ENCODE results near the gene PPP3R1. TPM values are rescaled to one million over a fixed set of nuclear protein-coding genes. Genes with fewer than 3 reads are reported as not detected.

The PPP3R1 gene
- total RNA-seq, 2 donors from 2014 or later: 46.3 to 47.2 TPM

Other genes starting within 250 kb of the PPP3R1 start
- gene C1D, start 189.5 kb downstream of the PPP3R1 start, total RNA-seq: 10 to 100 TPM; 18.9 to 21.8 TPM
- 10 to 100 TPM; 12.8 to 15.9 TPM for gene PNO1, start 94.6 kb downstream of the PPP3R1 start, total RNA-seq
- gene CNRIP1, start 67.4 kb upstream of the PPP3R1 start, total RNA-seq: 10 to 100 TPM; 27.6 to 32.2 TPM
- 10 to 100 TPM; 10.8 to 22.7 TPM for gene PLEK, start 112.8 kb upstream of the PPP3R1 start, total RNA-seq
- gene FBXO48, start 214.8 kb upstream of the PPP3R1 start, total RNA-seq: 1 to 10 TPM in 1 of 2 donors, under 1 TPM in 1; 0.51 to 1.3 TPM
- gene APLF, start 215.1 kb upstream of the PPP3R1 start, total RNA-seq: 1 to 10 TPM; 6.3 to 9.2 TPM

Measured in posterior vena cava (tissue), 2 donors.